ENCODE results near the gene HDDC3. TPM values are rescaled to one million over a fixed set of nuclear protein-coding genes. Genes with fewer than 3 reads are reported as not detected.

Gene HDDC3
- total RNA-seq, 1 experiment from 2014 or later, result 18.5 TPM

DNA sequence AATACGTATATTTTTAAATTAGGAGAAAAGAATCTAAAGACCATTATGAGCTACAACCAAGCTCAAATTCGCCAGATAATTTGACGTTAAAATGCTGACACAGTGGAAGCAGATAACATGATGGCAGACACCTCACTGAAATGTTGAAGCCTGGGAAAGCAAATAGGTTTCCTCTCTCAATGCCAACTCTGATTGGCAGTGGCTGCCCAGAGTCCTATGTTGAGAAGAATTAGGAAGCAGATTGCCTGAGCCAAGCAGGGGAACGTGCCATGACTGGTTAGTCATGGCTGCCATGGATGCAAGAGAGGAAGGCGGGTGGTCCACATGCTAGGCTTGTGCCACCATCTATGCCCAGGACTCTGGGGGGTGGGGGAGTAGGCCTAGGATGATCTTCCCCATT lies 5.9 kb upstream of the HDDC3 start:
- Histone ChIP-seq H3K79me2 (ENCODE audit: low read length) (peaks cover 18% of the 10 kb centered on the region), H3K9me3 (ENCODE audit: low read length) (no peaks in the 10 kb centered on the region), H3K9ac (ENCODE audit: low read length) (no peak overlapping the region), H3K4me2 (ENCODE audit: low read length) (no peak overlapping the region), H3K27ac (ENCODE audit: low read length) (no peak overlapping the region), H3K4me3 (ENCODE audit: low read length) (no peak overlapping the region), H3K36me3 (ENCODE audit: low read depth, low read length) (peaks cover 17% of the 10 kb centered on the region; the same call in 1 of the 2 replicates), H3K9me2 (replicated peaks; ENCODE audit: low read length) (no peaks in the 10 kb centered on the region), H3F3A (ENCODE audit: low read length, unreplicated experiment) (no peaks in the 10 kb centered on the region), H3K4me1 (ENCODE audit: insufficient read depth, low read length) (peaks cover 14% of the 10 kb centered on the region), H2AFZ (ENCODE audit: low read length) (no peak overlapping the region), H3K27me3 (ENCODE audit: low read length) (no peaks in the 10 kb centered on the region), H4K20me1 (ENCODE audit: low read length) (no peaks in the 10 kb centered on the region)
- CTCF ChIA-PET, result no interaction called here
- TF ChIP-seq EZH2 (IDR thresholded peaks at IDR 0.05; ENCODE audit: low read length, unreplicated experiment) (no peak), CTCF (conservative IDR thresholded peaks at IDR 0.05; ENCODE audit: low read depth, low read length) (no peak), EZH2phosphoT487 (IDR thresholded peaks at IDR 0.05; ENCODE audit: borderline replicate concordance, low read length) (no peak)
- intact Hi-C loops (cut with micrococcal nuclease), result loop anchor here (10.0 kb wide), 1 partner anchor 97 kb away; no protein-coding TSS in a partner anchor
- BruUV-seq (replicated peaks), result no TSS peak
- POLR2A ChIA-PET (ENCODE audit: unreplicated experiment), result no interaction called here
- no peak for DNase-seq
- no peak for ATAC-seq

DNA sequence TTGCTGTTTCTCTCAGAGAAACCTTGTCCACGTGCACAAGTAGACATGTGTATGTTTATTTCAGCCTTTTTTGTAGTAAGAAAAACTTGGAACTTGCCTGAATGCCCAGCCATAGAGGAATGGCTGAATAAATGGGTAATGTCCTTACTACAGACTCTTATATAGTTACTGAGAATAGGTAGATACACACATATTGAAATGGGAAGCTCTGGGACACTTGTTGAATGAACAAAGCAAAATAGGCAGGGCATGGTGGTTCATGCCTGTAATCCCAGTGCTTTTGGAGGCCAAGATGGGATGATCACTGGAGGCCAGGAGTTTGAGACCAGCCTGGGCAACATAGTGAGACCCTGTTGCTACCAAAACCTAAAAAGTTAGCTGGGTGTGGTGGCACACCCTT lies 4.5 kb upstream of the HDDC3 start:
- Histone ChIP-seq H3K79me2 (ENCODE audit: low read length) (peaks cover 18% of the 10 kb centered on the region), H3K27me3 (ENCODE audit: low read length) (no peaks in the 10 kb centered on the region), H3K4me1 (ENCODE audit: insufficient read depth, low read length) (peaks cover 20% of the 10 kb centered on the region), H3K27ac (ENCODE audit: low read length) (no peak overlapping the region), H3K9me2 (replicated peaks; ENCODE audit: low read length) (no peaks in the 10 kb centered on the region), H3K9me3 (ENCODE audit: low read length) (no peaks in the 10 kb centered on the region), H3K36me3 (ENCODE audit: low read depth, low read length) (peaks cover 12% of the 10 kb centered on the region; the same call in 1 of the 2 replicates), H2AFZ (ENCODE audit: low read length) (no peak overlapping the region), H4K20me1 (ENCODE audit: low read length) (no peaks in the 10 kb centered on the region), H3K9ac (ENCODE audit: low read length) (no peak overlapping the region), H3F3A (ENCODE audit: low read length, unreplicated experiment) (no peaks in the 10 kb centered on the region), H3K4me3 (ENCODE audit: low read length) (peak overlapping the region; percentile 87), H3K4me2 (ENCODE audit: low read length) (peak overlapping the region; percentile 95)
- intact Hi-C loops (cut with micrococcal nuclease), result loop anchor here (10.0 kb wide), 1 partner anchor 98 kb away; no protein-coding TSS in a partner anchor
- DNase-seq (no peak), ATAC-seq (no peak)
- no TSS peak for BruUV-seq (replicated peaks)
- TF ChIP-seq EZH2phosphoT487 (IDR thresholded peaks at IDR 0.05; ENCODE audit: borderline replicate concordance, low read length) (no peak), EZH2 (IDR thresholded peaks at IDR 0.05; ENCODE audit: low read length, unreplicated experiment) (no peak), CTCF (conservative IDR thresholded peaks at IDR 0.05; ENCODE audit: low read depth, low read length) (no peak)
- CTCF ChIA-PET, result no interaction called here
- POLR2A ChIA-PET (ENCODE audit: unreplicated experiment), result no interaction called here

DNA sequence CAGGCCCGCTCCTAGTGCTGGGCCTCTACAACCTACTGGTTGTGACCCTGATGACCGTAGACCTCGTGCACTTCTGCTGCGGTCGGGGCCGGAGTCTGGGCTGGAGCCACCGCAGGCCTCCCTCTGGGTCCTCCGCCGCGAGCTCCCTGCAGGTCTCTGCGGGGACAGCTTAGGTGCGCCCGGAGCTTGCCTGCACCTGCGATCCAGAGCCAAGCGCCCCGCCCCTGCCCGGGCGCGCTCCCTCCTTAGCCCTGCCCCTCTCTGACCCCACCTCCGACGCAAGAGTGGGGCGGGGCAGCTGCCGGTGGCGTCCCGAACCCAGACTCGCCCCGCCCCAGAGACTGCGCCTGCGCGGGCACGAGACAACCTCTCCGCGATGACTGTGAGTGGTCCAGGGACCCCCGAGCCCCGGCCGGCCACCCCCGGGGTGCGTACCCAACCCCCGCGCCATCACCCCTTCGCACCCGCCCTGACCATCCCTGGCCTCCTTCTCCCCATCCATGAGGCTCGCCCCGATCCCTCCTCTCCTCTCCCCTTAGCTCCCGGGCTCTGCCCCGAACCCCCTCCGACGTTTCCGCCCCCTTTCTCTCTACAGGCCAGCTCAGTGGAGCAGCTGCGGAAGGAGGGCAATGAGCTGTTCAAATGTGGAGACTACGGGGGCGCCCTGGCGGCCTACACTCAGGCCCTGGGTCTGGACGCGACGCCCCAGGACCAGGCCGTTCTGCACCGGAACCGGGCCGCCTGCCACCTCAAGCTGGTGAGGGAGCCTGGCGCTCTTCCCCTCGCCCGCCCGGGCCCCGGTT lies 2.8 kb upstream of the HDDC3 start, which contains the start of gene UNC45A:
Gene UNC45A, plus strand, starts transcription at position 337 of the 803 bp plus-strand sequence. Its CDS starts 40 bp downstream, at position 377.
- Histone ChIP-seq H3K79me2 (ENCODE audit: low read length) (peaks cover 23% of the 10 kb centered on the region), H3K36me3 (ENCODE audit: low read depth, low read length) (0 out of 2 replicates have a peak, but pooled peaks cover 11% of the 10 kb centered on the region), H3K9me2 (replicated peaks; ENCODE audit: low read length) (no peaks in the 10 kb centered on the region), H2AFZ (ENCODE audit: low read length) (peak within 1 kb of the TSS; percentile 83), H3F3A (ENCODE audit: low read length, unreplicated experiment) (no peaks in the 10 kb centered on the region), H3K9me3 (ENCODE audit: low read length) (no peaks in the 10 kb centered on the region), H3K4me3 (ENCODE audit: low read length) (peak within 1 kb of the TSS; percentile 87), H3K4me1 (ENCODE audit: insufficient read depth, low read length) (peaks cover 33% of the 10 kb centered on the region), H4K20me1 (ENCODE audit: low read length) (no peaks in the 10 kb centered on the region), H3K27ac (ENCODE audit: low read length) (no peak within 1 kb of the TSS), H3K9ac (ENCODE audit: low read length) (peak within 1 kb of the TSS; percentile 83), H3K27me3 (ENCODE audit: low read length) (no peaks in the 10 kb centered on the region), H3K4me2 (ENCODE audit: low read length) (peak within 1 kb of the TSS; percentile 95)
- intact Hi-C loops (cut with micrococcal nuclease), result loop anchor here (5.0 to 10.0 kb wide), 2 partner anchors 57 to 100 kb away; partner anchors contain the start of gene PRC1
- CTCF ChIA-PET, result interaction anchor here (0.7 to 2.1 kb wide), 4 partner anchors 14 to 287 kb away, joined by 3 to 9 read pairs (median 5); no protein-coding TSS in a partner anchor
- BruUV-seq (replicated peaks), result no TSS peak
- DNase-seq (peak; percentile 94), ATAC-seq (peak; percentile 71)
- POLR2A ChIA-PET (ENCODE audit: unreplicated experiment), result interaction anchor here (0.6 to 1.0 kb wide), 3 partner anchors 33 to 176 kb away, joined by 3 read pairs; no protein-coding TSS in a partner anchor
- no peak for TF ChIP-seq EZH2 (IDR thresholded peaks at IDR 0.05; ENCODE audit: low read length, unreplicated experiment)
- TF ChIP-seq CTCF (conservative IDR thresholded peaks at IDR 0.05; ENCODE audit: low read depth, low read length), result 0 out of 2 replicates have a peak, but pooled peaks have one; percentile 8
